HG02623 (cell line): ENCODE data around the gene TNRC6A.

Experiments
- ATAC-seq: cut with Tn5 transposase; IDR thresholded peaks from one replicate; pipeline ENCODE4 v1.9.1; 2021; ENCODE audit warnings: moderate library complexity; ENCODE audit not compliant: unreplicated experiment

TNRC6A gene

GRCh38 chr16:24863582-24864437 is 134.4 kb downstream of the TNRC6A start:
- ATAC-seq, result no peak

GRCh38 chr16:24869033-24869432 is 139.6 kb downstream of the TNRC6A start:
- ATAC-seq, result no peak

- no peak for ATAC-seq
Measured at GRCh38 chr16:24871891-24872290, 142.4 kb downstream of the TNRC6A start.

GRCh38 chr16:24873028-24873427 is 143.6 kb downstream of the TNRC6A start:
- no peak for ATAC-seq

- no peak for ATAC-seq
Measured at GRCh38 chr16:24875466-24875865, 146.0 kb downstream of the TNRC6A start.
